Activated CD4-positive, alpha-beta T cell treated with anti-CD3 and anti-CD28 coated beads, Interleukin-2, amount 50 U/mL, for 24 hours (primary cell): ENCODE measurements around the gene PCCB.
"Not testable (repeated sequence)": the region's sequence is repeated elsewhere in the genome, so short reads cannot be mapped to it uniquely, and the experiment has no call there.

Experiments used
- DNase-seq, 2 donors: peaks; one replicate each; pipeline ENCODE4 v3.0.0-alpha.2; 2020; ENCODE audit warnings: low read depth in 1 of 2, low spot score in 1 of 2

The PCCB gene

DNA sequence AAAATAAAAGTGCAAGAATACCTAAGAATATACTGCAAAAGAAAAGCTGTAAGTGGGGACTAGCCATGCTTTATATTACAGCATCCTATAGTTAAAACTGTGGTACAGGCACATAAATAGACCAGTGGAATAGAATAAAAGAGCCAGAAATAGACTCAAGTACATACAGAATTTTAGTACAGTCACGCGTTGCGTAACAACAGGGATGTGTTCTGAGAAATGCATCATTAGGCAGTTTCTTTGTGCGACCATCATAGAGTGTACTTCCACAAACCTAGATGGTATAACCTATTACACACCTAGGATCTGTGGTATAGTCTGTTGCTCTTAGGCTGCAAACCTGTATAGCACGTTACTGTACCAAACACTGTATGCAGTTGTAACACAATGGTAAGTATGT lies 61.8 kb downstream of the PCCB start:
- DNase-seq, result no peak

DNA sequence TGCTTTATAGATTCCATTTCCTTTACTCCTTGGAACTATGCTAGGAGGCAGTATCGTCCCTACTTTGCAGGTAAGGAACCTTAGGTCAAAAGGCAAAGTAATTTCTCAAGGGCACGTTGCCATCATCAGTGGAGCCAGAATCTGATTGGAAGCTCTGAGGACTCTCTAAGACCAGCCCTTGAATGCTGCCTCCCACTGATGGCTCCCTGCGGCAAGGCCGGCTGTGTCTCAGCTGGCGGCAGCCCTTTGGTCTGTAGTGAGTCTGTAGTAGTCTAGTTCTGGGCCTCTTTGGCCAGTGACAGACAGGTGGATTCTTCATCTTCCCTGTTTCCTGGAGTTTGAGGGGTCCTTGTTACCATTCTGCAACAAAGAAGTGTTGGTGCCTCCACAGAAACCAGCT lies 76.2 kb downstream of the PCCB start:
- DNase-seq, result no peak

DNA sequence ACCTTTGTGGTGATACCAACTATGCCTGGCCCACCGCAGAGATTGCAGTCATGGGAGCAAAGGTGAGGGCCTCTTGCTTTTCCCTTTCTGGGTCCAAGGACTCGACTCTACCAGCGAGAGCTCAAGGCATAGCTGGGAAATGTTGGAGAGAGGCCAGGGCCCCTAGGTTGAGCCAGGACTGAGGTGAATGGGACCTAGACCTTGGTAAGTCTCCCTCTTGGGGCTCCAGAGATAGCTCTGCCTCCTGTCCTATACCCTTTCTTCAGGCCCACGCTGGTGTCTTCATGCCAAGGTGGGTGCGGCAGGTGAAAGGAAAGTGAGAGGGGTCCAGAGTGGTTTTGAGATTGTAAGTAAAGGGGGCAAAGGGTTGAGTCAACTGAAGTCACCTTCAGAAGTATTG lies 77.5 kb downstream of the PCCB start:
- no peak for DNase-seq

DNA sequence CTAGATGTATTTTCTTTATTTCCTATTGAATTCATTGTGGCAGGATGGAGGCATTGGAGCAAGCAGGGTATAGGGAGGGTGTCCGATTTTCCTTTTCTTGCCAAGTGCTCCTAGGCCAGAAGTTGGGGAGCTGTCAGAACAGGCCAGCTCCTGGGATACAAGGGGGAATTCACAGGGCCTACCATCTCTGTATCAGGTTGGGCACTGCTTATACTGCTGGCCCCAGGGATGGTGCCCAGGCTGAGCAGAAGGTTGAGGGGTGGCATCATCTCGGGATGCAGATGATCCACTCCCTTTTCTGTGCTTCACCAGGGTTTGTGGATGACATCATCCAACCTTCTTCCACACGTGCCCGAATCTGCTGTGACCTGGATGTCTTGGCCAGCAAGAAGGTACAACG lies 79.5 kb downstream of the PCCB start:
- DNase-seq, result no peak

DNA sequence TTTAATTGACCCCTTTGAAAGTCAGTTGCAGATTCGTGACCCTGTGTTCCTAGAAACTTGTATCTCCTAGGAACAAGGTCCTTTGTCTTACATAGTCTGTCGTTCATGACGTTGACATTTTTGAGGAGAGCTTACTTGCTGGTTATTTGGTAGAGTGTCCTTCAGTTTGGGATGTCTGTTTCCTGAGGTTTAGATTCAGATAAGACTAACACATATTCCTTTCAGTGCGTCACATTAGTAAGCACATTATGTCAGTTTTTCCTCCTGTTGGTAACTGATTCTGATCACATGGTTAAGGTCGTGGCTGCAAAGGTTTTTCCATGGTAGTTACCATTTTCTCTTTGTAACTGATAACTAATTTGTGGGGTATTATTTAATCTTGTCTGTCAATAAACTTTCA lies 80.8 kb downstream of the PCCB start:
- no peak for DNase-seq

DNA sequence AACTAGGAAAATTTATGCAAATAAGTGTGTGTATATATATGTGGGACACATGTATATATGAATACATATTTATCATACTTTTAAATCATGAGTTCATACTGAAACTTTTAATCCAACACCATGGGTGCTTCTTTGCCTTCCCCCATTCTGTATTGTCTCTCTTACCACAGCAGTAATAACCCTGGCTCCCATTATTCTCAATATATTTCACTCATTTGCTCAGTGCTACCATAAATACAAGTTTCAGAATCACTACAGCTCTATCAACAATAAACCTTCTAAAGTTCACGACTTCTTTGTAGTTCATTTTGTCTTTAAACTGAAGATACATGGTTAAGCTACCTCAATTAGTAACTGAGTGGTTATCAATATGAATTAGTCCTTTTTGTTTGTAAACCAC lies 82.2 kb downstream of the PCCB start:
- no peak for DNase-seq

DNA sequence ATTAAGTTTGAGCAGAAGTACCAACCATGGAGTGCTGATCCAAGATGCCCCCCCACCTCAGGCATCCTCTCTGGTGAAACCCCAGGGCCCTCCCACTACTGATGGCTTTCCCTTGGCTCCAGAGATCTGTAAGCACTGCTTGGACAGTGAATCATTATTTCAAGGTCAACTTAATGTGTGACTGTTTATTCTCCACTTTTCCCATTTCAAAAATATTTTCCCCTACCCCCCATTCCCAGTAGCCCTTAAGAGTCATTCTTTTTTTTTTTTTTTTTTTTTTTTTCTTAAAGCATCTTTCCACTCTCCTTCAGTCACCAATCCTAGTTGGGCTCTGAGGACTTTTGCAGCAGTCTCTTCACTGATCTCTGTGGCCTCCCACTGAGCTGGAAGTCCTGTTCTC lies 82.6 kb downstream of the PCCB start:
- no peak for DNase-seq

DNA sequence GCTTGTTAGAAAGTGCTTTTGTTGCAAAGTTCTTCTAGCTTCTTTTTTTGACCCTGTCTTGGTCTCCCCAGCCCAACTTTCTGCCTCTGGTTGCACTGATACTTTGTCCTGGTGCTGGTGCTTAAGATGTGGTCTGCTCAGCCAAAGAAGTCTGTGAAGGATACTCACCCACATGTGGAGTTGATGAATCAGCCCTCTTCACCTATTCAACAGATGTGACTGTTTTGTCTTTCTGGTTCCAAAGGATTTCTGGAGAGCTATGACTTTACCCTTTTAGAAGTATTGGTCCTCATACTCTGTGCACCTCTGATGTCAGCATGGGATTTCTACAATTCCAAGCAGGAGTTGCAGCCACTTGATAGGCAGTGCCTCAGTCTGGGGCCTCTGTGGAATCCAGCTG lies 84.1 kb downstream of the PCCB start:
- DNase-seq, result no peak

DNA sequence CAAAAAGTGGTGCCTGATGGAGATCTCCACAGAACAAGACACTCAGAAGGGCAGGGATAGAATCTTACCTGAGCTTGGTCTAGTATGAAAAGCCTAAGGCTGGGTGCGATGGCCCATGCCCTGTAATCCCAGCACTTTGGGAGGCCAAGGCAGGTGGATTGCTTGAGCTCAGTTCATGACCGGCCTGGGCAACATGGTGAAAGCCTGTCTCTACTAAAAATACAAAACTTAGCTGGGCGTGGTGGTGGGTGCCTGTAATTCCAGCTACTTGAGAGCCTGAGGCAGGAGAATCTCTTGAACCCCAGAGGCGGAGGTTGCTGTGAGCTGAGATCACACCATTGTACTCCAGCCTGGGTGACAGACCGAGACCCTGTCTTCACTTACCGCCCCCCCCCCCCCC lies 84.6 kb downstream of the PCCB start:
- DNase-seq, result not testable (repeated sequence)

DNA sequence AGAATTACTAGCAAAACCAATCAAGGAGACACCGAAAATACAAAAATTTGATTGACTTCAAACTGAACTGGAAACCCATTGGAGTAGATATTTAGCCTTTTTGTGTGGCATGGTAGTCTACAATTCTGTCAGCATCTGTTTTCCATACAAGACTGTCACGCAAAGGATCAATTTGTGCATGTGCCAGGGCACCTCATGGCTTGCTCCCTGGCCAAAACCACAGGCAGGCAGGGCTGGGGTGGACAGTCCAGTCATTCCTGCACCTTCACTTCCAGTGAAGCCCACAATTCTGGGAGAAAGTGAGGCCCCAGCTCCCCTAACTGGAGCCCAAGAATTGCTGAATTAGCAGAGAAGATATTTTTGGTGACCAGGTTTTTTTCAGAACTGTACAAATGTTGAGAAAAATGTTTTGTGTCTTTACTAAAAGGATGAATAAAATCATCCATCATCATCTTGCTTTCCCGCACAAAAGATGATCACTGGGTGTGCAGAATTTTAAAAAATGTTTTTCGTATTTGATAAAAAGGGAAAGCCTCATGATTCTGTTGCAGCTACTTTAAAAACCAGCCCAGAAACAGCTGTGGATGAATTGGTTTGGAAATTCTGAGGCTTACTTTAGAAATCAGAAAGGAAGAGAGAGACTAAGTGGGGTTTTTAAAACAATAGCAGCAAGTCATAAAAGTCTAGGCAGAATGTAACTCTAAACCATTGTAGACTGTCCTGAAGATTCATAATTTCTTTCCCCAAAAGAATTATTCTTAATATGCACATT lies 86.4 kb downstream of the PCCB start:
- no peak for DNase-seq

DNA sequence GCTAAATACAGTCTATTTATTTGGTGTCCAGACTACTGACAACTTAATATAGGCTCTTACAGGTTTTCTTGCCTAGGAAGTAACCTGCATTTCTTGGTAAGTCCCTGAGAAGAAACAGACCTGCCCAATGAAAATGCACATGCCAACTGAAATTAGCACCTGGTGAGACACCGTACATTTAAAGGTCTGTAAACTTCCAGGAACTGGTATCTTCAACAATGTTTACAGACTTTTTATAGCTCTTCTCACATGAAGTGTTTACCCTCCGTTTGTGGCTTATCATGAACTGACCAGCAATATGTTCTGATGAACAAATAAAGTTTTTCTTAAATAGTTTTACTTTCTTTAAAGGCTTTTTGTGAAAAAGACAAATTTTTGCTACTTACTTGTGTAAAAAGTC lies 93.3 kb downstream of the PCCB start:
- no peak for DNase-seq

DNA sequence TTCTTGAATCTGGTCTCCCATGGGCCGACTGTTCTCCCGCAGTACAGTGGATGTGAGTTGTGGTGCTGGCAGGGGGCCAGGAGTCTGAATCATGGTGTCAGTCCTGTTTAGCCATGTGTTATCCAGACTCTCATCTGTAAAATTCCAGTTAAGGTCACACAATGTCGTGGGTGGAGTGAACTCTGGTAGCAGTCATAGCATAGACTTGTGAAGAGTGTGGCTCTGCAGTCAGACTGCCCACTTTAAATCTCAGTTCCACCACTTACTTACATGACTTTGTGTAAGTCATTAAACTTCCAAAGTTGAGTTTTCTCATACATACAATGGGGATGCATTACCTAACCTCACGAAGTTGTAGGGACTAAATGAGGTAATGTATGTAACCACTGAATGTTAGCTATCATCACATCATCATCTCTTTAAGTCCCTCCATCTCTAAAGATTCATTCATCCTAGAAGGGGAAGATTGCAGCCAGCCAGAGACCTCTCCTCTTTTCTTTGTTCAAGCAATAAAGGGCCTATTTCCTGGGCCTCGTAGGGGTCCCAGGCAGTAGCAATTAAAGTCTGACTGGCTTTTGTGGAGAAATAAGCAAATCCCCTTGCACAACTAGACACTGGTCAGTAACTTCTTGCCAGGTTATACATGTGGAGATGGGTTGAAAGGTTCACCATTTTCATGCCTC lies 93.9 kb downstream of the PCCB start:
- DNase-seq, result no peak

DNA sequence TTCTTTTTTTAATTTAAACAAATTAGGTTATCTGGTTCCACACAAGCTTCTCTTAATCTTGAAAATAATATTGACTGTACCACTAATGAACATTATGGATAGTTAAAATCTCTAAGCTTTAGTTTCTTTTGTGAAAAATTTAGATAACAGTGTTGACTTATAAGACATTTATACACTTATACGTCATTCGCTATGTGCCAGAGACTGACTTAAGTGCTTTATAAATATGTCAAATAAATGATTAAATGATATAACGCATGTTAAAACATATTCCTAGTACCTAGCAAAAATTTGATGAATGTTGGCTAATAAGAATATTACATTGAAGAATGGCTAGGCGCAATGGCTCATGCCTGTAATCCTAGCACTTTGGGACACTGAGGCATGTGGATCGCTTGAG lies 96.3 kb downstream of the PCCB start:
- no peak for DNase-seq

DNA sequence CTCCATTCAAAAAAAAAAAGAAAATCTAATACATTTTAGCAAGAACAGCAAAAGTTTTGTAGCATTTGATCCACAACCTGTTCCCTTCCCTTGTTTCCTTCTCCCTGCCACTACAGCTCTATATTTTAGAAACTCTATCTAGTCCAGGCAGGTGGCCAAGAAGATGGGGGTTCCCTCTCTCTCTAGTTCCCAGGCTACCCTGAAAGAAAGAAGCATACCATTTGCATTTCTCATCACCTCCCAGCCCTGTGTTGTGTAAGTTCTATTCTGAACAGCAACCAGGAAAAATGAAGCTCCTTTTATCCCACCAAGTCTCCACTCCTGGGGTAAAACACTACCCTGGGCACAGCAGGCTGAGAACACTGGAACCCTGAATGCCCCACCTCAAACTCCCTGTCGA lies 100.0 kb downstream of the PCCB start:
- DNase-seq, result no peak

DNA sequence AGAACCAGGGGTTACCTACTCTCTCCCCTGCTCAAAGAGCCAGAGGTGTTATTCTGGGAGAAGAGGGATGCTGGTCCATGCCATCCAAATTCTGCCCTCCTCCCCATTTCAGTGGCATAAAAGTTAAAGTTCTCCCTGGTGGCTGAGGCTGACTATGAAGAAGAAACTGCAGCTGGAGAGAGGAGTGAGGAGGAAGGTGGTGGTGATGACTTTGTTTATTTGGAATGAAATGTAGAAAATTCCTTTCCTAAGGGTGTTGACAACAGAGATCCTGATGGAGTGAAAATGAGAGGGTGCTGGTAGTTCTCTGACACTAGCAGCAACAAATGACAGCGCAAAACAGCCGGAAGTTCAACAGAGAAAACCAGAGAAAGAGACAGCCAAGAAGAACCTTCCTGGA lies 100.4 kb downstream of the PCCB start:
- DNase-seq, result no peak

DNA sequence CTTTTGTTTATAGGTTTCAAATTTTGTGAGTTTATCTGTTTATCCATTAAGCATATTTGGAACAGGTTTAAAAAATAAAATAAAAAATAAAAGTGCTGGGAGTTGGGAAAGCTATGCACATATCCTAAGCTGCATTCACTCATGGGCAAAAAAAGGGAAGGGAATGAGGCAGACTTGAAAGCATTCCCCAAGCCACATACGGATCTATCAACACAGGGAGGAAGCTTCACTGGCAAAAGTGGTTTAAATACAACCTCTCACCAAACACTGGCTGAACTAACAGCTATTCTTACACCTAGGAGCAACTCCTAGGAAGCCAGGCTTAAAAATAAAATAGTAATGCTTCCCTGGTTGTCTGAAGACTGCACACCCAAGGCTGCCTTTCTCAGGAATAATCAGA lies 101.2 kb downstream of the PCCB start:
- DNase-seq, result no peak

DNA sequence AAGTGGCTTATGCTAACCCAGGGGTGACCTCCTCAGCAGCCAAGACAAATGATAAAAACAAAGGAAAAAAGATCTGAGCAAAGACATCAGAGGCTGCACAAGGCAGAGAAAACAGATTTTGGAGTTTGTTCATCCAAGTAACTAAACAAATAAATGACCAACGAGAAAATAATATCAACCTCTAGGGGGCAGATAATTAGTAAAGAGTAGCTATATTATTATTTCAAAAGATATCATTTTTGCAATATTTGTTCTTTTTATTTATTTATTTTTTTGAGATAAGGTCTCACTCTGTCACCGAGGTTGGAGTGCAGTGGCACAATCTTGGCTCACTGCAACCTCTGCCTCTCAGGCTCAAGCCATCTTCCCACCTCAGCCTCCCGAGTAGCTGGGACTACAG lies 101.8 kb downstream of the PCCB start:
- no peak for DNase-seq

DNA sequence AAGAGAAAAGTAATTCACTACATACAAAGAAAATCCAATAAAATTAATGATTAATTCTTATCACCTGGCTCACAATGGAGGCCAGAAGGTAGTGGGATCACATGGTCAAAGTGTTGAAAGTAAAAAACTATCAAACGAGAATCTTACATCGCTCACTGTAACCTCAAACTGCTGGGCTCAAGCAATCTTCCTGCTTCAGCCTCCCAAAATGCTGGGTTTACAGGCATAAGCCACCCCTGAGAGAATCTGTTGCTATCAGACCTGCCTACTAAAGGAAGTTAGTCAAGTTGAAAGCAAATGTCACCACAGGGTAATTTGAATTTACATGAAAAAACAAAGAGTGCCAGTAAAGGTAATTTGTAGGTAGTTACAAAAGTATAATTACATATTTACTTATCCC lies 103.3 kb downstream of the PCCB start:
- DNase-seq, result no peak

DNA sequence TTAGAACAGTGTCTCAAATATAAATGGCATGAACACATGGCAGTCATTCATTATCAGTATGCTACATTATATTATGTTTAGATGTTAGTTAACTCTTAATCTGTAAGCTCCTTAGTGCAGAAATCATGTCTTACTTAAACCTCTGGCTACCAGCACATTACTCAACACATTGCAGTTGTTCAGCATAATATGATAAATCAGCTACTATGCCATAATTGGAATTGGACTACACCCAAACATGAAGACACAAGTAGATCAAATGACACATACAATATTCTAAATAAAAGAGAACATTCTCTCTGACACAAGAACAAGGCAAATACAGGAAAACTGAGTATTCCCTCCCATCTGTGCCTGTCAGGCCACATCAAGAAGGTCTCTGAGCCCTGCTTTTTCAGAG lies 116.1 kb downstream of the PCCB start:
- DNase-seq, result no peak

DNA sequence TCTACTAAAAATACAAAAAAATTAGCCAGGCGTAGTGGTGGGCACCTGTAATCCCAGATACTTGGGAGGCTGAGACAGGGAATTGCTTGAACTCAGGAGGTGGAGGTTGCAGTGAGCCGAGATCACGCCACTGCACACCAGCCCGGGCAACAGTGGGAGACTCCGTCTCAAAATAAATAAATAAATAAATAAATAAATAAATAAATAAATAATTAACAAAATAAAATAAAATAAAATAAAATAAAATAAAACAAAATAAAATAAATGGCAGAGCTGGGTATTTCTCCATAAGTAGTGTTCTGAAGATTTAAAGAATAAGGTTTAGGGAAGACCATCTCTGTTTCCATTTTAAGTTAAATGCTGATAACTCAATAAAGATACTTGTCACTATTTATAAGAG lies 125.7 kb downstream of the PCCB start:
- DNase-seq, result not testable (repeated sequence)

DNA sequence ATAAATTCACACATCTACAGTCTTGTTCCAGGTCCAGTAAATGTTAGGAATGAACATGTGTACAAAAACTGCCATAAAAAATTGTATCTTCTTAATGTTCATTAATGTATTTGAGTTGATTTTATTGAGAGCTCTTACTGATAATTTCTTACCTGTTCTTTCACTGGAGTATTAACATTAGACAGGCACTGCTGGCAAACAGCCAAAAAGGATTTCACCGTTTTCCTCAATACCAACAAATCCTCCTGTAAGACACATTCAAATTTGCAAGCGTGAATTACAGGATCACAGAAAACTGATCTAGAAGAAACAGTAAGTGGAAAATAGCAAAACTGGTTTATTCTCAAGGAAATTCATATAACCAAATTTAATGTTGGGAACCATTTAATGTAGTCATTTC lies 127.4 kb downstream of the PCCB start:
- no peak for DNase-seq

DNA sequence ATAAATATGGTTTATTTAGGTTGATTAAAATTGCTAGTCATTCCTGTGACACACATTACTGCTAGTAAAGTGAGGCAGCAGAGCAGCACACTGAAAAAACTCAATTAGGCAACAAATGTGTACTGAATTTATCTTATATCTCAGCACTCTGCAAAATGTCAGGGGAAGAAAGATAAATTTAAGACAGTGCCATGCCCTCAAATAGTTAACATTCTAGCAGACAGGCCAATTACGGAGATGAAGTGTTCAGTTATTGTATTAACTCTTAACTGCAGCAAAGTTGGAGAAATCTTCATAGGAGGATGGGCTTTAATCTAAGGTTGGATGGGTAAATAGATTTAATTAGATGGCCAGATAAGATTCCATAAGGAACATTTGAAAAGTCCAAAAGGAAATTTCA lies 127.9 kb downstream of the PCCB start:
- no peak for DNase-seq
